Measurements from ENCODE around the gene SLC38A10.

SLC38A10 gene

GRCh38 chr17:81279278-81280275, 15.5 kb downstream of the SLC38A10 start:
- DNase-seq: no peak

DNA sequence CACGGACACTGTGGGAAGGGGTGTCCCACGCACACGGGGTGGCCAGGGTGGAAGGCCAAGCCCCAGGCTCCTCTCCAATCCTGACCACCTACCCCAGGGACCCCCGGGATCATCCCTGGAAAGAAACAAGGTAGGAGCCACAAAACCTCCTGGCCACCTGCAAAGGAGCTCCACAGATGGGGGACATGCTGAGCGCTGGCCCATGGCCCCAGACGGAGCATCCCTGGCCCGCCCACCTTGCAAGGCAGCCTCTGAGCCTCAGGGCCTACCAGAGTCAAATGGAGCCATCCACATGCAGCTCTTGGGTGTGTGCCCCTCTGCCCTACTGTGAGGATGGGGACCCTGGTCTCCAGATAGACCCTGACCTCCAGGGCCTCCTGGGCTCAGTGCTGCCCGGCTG, 16.3 kb downstream of the SLC38A10 start:
- no peak for DNase-seq

GRCh38 chr17:81277946-81278693, 17.0 kb downstream of the SLC38A10 start:
- no peak for DNase-seq

DNA sequence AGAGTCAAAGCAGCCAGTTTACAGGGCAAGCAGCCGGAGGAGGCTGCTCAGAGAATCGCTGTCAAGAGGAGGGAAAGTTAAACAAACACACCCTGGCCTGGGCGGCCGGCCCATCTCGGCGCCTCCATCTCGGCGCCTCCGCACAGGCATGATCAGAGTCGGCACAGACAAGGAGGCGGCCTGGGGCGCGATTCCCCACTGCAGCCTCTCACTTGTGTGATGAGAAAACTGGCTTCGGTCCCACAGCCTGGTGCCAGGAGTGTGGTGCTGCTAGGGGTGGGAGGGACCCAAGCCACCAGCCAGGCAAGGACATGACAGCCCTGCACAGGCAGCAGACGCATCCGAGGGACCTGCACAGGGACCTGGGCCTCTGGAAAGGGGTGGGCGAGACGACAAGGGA, 17.7 kb downstream of the SLC38A10 start:
- peak in 17 of 56 donors; percentile 4 to 57 (median 19) for DNase-seq

GRCh38 chr17:81276781-81277180, 18.3 kb downstream of the SLC38A10 start:
- no peak for DNase-seq

- no peak for DNase-seq
Observed at GRCh38 chr17:81274471-81274855, 20.6 kb downstream of the SLC38A10 start.

DNA sequence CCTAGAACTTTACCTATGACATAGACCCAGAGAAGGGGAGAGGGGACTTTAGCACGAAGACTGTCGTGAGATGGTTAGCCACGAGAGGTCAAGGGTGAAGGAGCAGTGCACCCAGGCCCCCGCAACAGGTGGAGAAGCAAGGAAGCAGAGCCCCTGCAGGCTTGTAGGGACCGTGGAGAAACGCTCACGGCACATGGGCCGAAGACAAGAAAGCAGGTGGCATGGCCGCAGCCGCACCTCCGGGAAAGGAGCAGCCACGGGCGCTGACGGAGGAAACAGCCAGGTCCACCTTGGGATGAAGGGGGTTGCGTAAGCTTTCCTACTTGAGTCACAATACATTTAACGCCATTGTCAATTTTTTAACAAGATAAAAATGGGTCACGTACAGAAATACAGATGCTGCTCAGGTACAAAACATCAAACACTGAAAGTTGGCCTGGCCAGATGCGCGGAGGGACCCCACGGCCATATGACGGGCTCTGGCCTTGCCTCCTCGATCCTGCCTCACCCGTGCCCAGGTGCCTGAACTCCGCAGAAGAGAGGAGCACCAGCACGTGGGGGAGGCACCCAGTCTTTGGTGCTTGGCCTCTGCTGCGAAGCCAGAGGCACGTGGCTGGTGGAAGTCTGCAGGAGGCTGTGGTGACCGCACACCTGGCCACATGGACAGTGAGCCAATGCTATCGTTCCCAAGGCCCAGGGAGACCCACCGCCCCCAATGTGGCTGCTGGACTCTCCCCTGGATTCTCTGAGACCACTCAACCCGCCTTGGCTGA, 21.2 kb downstream of the SLC38A10 start:
- DNase-seq: no peak

- DNase-seq: no peak
Observed at GRCh38 chr17:81272616-81273015, 22.5 kb downstream of the SLC38A10 start.

DNA sequence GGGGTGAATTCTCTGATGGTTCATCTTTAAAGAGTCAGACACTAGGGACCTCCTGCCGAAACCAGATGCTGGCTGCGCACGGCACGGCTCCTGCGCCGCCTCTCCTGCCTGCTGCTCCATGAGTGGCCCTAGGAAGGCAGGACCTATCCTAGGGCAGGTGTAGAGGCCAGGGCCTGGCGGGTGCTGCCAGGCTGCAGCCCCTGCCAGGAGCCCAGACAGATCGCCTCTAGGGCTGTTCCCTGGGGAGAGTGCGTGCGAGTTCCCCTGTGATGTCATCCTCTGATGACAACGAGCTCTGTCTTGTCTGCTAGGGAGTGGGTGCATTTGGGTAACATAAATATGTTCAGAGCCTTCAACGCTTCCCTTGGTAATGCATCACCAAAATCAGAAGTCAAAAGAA, 23.9 kb downstream of the SLC38A10 start:
- DNase-seq: no peak

- peak in 2 of 56 donors; percentile 23 to 30 for DNase-seq
Observed at GRCh38 chr17:81270279-81270678, 24.8 kb downstream of the SLC38A10 start.

DNA sequence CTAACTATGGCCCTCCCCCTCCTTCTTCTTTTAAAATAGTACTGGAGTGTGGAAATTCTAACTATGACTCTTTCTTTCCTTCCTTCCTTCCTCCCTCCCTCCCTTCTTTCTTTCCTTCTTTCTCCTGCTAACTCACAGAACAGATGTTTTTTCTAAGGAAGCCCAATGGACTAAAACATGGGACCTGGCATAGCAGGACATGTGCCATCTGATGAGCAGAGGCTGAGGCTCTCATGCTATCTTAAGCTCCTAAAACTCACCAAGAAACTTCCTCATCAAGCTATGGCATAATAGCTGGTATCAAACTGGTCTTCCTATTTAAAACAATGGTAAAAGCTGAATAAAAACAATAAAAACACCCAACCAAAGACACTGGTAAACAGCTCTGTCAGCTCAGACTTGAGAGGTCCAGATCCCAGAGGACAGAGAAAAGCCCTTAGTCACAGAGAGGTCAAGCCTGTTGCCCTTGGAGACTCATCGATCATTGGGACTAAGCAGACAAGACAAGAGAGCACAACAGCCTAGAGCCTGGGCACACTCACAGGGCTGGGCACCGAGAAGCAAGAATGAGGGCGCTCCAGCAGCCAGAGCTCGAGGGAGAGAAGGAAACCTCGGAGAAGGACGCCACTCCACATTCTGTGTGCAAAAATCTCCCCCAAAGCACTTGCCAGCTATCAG, 27.6 kb downstream of the SLC38A10 start:
- no peak for DNase-seq

- no peak for DNase-seq
Observed at GRCh38 chr17:81265576-81265975, 29.5 kb downstream of the SLC38A10 start.

- no peak for DNase-seq
Observed at GRCh38 chr17:81264640-81265039, 30.5 kb downstream of the SLC38A10 start.

DNA sequence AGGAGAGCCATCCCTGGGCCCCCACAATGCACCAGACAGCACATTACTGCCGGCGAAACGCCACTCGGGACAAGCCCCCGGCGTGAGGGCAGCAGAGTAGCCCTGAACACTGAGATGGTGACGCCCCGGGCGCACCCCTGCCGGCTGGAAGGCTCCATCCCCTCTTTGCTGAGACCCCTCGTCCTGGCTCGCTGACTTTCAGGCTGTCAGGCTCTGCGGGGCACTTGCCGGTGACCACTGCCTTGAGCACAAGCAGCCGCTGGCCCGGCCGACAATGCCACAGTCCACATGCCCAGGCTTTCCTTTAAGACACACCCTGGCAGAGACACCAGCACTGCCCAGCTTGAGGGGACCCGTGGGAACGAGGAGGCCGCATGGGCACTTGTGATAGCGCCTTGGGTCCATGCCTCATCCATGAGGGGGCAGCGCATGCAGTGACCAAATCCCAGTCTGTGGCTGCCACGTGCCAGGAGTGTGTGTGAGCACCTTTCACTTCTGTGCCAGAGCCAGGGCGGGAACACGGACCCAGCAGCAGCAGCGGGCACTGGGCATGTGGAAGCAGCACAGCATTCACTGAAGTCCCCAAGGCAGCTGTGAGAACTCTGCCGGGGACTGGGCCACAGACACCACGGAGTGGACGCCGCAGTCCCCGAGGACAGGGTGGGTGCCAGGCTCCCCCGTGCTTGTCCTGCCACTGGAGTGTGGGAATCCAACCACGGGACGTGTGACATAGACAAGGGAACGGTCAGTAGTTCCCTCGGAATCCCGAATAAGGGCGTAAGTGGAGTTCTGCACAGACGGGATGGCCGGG, 31.5 kb downstream of the SLC38A10 start:
- no peak for DNase-seq

DNA sequence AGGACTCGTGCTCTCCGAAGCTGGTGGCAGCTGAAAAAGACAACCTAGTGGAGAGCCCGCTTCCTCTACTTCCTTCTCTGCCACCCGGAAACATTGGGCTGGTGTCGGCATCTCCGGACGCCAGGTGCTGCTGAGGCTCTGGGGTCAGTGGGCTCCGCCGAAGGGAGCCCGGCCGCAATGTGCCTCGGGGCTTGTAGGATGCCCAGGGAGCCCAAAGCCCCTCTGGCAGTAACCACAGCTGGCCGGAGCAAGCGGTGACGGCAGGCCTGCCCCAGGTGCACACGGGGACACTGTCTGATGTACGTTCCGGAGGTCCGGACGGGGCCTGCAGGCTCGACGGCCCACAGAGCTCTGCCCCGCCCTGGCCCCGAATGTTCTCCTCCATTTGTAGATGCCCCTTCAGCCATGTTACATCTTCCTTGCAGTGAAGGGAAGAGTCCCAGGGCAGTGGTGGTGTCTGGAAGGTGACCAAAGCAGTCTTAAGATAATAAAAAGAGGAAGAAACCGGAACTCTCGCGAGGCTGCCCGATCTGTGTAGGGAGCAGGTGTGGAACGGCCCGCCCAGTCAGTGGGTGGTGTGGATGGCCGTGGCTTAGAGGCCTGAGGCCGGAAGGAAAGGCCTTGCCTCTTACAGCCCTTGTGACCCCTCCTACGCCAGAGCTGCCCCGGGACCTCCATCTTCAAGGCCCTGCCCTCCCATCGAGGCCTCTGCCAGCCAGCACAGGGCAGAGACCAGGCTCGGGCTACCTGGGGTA, 33.3 kb downstream of the SLC38A10 start:
- DNase-seq: no peak

GRCh38 chr17:81261096-81261495, 34.0 kb downstream of the SLC38A10 start:
- no peak for DNase-seq

DNA sequence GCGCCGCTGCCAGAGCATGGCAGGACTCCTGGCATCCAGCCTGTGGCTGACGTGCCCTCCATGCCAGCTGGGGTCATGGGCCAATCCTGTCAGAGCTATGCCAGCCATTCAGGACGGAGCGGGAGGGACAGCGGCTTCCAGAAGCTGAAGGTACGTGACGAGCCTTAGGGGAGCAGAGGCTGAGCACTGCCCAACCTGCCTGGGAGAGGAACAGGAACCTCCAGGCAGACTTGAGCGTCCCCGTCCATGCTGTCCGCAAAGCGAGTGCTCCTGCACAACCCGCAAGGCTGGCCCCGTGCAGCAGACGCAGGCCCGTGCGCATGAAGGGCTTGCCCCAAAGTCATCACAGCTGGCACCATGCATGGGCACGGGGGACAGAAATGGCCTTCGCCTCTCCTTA, 34.5 kb downstream of the SLC38A10 start:
- DNase-seq: no peak

GRCh38 chr17:81260171-81260570, 34.9 kb downstream of the SLC38A10 start:
- DNase-seq: no peak

DNA sequence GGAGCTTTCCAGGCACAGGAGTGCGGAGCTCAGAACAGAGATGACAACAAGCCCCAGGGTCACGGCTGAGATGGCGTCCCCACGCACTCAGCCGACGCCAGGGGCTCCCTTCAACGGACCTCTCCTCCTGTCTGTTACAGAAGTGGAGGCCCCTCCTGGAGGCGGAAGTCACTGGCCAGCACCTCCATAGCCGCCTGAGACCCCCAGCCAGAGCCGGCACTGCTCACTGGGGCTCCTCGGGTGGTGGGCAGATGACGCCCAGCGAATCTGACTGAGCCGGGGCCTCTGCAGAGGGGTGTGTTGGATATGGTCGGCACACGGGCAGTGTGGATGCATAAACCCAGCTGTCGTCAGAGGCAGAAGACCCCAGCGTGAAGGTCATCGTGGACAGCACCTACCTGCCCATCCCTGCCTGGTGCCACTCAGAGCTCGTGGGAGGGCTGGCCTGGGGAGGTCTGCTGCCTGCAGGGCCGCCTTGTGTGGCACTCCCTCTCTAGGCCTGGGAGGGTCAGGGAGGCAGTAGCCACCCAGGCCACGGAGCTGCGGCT, 36.0 kb downstream of the SLC38A10 start:
- no peak for DNase-seq

Data from nucleus accumbens (tissue), 56 donors.